Adrenal gland (tissue), 5 donors: ENCODE data around the gene PRDX5.

ENCODE experiments used
- CTCF ChIP-seq, 6 experiments: fragments of 450-650 bp in 4 of 6; fragments of 200-600 bp in 2 of 6; sonication (generic) in 1 of 6; IDR thresholded peaks; 1 replicate in 5 of 6; 2 replicates in 1 of 6; pipeline versions ENCODE4 v1.5.1 to v1.8.0; 2016 to 2021; ENCODE audit warnings: antibody characterized with exemption in 6 of 6, mild to moderate bottlenecking in 2 of 6, moderate library complexity in 1 of 6
- POLR2A ChIP-seq, 2 donors: fragments of 450-650 bp; IDR thresholded peaks; one replicate each; pipeline ENCODE4 v1.6.1; 2017; ENCODE audit warnings: antibody characterized with exemption in 2 of 2, mild to moderate bottlenecking in 2 of 2, moderate library complexity in 1 of 2
- donor health status: DM: no; HTN: no; CAD: no.

GRCh38 chr11:64364435-64364834 is 46.5 kb downstream of the PRDX5 start:
- TF ChIP-seq CTCF (IDR thresholded peaks at IDR 0.05) = no peak
- TF ChIP-seq POLR2A (IDR thresholded peaks at IDR 0.05) = no peak
